ENCODE data around the gene ASTN2.

The ASTN2 gene

GRCh38 chr9:117425566-117425965 is 10.7 kb upstream of the ASTN2 start:
- no peaks in the 10 kb centered on the region for H3K27me3 ChIP-seq (replicated peaks; ENCODE audit: control insufficient read depth, insufficient read depth, low read length)
- no peaks in the 10 kb centered on the region for H3K36me3 ChIP-seq (ENCODE audit: control insufficient read depth, insufficient read depth, low read length)
- no peak for DNase-seq (ENCODE audit: extremely low read depth, insufficient read length)
- TF ChIP-seq, protein P1, sequence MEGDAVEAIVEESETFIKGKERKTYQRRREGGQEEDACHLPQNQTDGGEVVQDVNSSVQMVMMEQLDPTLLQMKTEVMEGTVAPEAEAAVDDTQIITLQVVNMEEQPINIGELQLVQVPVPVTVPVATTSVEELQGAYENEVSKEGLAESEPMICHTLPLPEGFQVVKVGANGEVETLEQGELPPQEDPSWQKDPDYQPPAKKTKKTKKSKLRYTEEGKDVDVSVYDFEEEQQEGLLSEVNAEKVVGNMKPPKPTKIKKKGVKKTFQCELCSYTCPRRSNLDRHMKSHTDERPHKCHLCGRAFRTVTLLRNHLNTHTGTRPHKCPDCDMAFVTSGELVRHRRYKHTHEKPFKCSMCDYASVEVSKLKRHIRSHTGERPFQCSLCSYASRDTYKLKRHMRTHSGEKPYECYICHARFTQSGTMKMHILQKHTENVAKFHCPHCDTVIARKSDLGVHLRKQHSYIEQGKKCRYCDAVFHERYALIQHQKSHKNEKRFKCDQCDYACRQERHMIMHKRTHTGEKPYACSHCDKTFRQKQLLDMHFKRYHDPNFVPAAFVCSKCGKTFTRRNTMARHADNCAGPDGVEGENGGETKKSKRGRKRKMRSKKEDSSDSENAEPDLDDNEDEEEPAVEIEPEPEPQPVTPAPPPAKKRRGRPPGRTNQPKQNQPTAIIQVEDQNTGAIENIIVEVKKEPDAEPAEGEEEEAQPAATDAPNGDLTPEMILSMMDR (IDR thresholded peaks at IDR 0.05; ENCODE audit: insufficient read depth, low read length, poor library complexity, severe bottlenecking): no peak
- no peak overlapping the region for H3K4me3 ChIP-seq (replicated peaks; ENCODE audit: low read depth, low read length)

- H3K36me3 ChIP-seq (ENCODE audit: control insufficient read depth, insufficient read depth, low read length): no peaks in the 10 kb centered on the region
These were observed 9.4 kb upstream of the ASTN2 start for GRCh38 chr9:117424291-117424690.

DNA sequence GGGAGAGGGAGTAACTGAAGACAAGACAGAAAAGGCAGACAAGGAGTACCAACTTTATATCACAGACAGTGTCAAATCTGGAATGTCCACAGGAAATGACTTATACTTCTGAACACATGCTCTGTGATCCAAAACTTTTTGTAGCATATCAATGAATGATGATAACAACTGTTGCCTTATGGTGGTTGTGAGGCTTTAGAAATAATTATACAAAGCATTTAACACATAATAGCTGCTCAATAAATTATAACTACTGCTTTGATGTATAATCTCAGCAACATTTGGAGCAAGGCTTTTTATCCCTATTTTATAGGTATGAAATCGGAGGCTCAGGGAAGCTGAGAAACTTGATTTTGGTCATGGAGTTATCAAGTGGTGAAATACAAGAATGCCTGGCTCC is 3.3 kb upstream of the ASTN2 start:
- DNase-seq (ENCODE audit: extremely low read depth, insufficient read length): no peak
- TF ChIP-seq, protein P1 (IDR thresholded peaks at IDR 0.05; ENCODE audit: insufficient read depth, low read length, poor library complexity, severe bottlenecking): no peak
- no peaks in the 10 kb centered on the region for H3K36me3 ChIP-seq (ENCODE audit: control insufficient read depth, insufficient read depth, low read length)
- peaks cover 1% of the 10 kb centered on the region; the same call in 1 of the 2 replicates for H3K27me3 ChIP-seq (replicated peaks; ENCODE audit: control insufficient read depth, insufficient read depth, low read length)
- no peak overlapping the region for H3K4me3 ChIP-seq (replicated peaks; ENCODE audit: low read depth, low read length)

More at GRCh38 chr9:117424291-117424690, 9.4 kb upstream of the ASTN2 start:
- DNase-seq (ENCODE audit: extremely low read depth, insufficient read length): no peak
- TF ChIP-seq, protein P1 (IDR thresholded peaks at IDR 0.05; ENCODE audit: insufficient read depth, low read length, poor library complexity, severe bottlenecking): no peak
- H3K4me3 ChIP-seq (replicated peaks; ENCODE audit: low read depth, low read length): no peak overlapping the region
- no peaks in the 10 kb centered on the region for H3K27me3 ChIP-seq (replicated peaks; ENCODE audit: control insufficient read depth, insufficient read depth, low read length)

DNA sequence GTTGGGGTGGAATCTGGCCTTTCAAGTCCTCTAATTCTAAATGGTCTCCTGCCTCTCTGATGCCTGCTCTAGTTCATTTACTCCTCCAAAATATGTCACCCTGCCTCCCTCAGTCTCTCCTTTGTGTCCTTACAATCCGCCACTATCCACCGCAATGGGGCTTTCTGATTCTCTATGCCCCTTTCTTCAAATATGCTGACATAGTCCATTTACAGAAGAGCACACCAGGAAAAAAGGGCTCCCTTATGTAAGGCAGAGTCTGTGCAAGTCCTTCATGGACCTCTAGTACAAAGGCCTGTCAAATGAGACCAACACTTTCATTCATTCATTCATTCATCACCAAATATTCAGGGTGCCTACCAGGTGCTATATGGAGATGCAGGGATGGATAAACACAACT is 2.0 kb upstream of the ASTN2 start:
- Histone ChIP-seq H3K36me3 (ENCODE audit: control insufficient read depth, insufficient read depth, low read length) (no peaks in the 10 kb centered on the region), H3K27me3 (replicated peaks; ENCODE audit: control insufficient read depth, insufficient read depth, low read length) (peaks cover 1% of the 10 kb centered on the region; the same call in 1 of the 2 replicates), H3K4me3 (replicated peaks; ENCODE audit: low read depth, low read length) (no peak overlapping the region)
- DNase-seq (ENCODE audit: extremely low read depth, insufficient read length): no peak
- TF ChIP-seq, protein P1 (IDR thresholded peaks at IDR 0.05; ENCODE audit: insufficient read depth, low read length, poor library complexity, severe bottlenecking): no peak

GRCh38 chr9:117415358-117415914 is 579 bp upstream of the ASTN2 start:
- H3K36me3 ChIP-seq (ENCODE audit: control insufficient read depth, insufficient read depth, low read length): no peaks in the 10 kb centered on the region
- TF ChIP-seq, protein P1 (IDR thresholded peaks at IDR 0.05; ENCODE audit: insufficient read depth, low read length, poor library complexity, severe bottlenecking): no peak
- DNase-seq (ENCODE audit: extremely low read depth, insufficient read length): no peak
- peaks cover 1% of the 10 kb centered on the region; the same call in 1 of the 2 replicates for H3K27me3 ChIP-seq (replicated peaks; ENCODE audit: control insufficient read depth, insufficient read depth, low read length)
- H3K4me3 ChIP-seq (replicated peaks; ENCODE audit: low read depth, low read length): no peak overlapping the region

Data from GM06990 (cell line).